Erythroblast (primary cell): ENCODE data around the gene HSP90B1.

Experiments used
- GATA1 ChIP-seq: IDR thresholded peaks from 2 replicates; pipeline ENCODE4 v1.6.1; 2011; ENCODE audit warnings: low read depth, mild to moderate bottlenecking, control low read depth, low read length, moderate library complexity
- POLR2A ChIP-seq: IDR thresholded peaks from 2 replicates; pipeline ENCODE4 v1.6.1; 2011; ENCODE audit warnings: mild to moderate bottlenecking, low read length

DNA sequence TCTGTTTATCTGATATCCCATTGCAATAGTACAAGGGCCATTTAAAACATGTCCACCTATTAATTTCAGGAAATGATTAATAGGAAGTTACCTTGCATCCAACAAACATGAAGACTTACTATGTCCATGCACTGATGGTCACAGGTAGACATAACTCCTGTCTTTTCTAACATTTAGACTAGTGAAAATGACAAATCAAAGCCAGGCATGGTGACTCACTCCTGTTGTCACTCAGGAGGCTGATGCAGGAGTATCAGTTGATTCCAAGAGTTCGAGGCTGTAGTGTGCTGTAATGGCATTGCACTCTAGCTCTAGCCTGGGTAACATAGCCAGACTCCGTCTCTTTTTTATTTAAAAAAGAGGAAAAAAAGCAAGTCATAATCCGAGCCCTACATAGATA lies 14.8 kb downstream of the HSP90B1 start:
- TF ChIP-seq POLR2A, result no peak
- no peak for TF ChIP-seq GATA1
